Smooth muscle cell of the brain vasculature (primary cell): Measurements from ENCODE around the gene XPNPEP1.

Source experiments
- DNase-seq: peaks from one replicate; pipeline ENCODE4 v3.0.0-alpha.2; 2012; ENCODE audit warnings: low read depth, low spot score

XPNPEP1 gene

DNA sequence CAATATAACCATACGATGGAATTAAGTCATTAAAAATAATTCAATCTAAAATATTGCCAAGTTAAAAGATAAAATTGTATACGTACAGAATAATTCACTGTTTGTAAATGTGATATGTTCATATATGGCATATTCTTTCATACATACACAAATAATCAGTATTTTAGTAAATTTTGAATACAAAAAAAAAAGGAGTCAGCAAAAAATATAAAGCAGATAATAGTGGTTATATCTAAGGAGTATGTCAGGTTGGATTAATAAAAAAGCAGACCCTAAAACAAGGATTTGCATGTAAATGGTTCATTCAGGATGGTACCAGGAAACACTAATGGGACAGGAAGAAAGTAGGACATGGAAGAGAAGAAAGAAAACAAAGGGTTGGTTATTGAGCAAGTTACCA is 59.5 kb downstream of the XPNPEP1 start:
- no peak for DNase-seq

DNA sequence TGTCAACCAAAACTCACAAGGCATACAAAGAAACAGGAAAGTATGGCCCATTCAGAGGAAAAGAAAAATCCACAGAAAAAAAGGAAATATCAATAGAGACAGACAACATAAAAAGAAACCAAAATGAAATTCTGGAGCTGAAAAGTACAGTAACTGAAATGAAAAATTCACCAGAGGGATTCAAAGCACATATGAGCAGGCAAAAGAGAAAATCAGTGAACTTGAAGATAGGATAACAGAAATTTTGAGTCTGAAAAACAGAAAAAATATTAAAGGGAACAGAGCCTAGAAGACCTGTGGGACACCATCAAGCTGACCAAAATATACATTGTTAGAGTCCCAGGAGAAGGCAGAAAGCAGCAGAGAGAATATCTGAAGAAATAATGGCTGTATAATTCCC is 60.6 kb downstream of the XPNPEP1 start:
- no peak for DNase-seq

DNA sequence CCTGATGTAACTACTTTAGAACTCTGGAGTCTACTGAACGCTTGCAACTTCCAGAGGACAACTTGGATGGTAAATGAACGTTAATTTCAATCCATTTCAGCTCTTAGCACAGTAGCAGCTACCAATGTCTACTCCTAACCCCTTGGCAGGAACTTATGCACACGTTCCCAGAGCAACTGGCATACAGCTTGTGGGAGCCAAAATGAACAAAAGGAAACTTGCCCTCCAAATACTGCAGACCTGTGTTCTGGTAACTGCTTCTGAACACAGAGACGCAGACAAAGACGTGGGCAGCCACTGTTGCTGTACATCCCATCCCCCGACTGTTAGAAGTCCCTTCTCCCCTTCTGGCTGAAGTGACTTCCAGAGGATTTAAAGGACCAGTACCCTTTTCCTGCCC is 61.3 kb downstream of the XPNPEP1 start:
- no peak for DNase-seq

DNA sequence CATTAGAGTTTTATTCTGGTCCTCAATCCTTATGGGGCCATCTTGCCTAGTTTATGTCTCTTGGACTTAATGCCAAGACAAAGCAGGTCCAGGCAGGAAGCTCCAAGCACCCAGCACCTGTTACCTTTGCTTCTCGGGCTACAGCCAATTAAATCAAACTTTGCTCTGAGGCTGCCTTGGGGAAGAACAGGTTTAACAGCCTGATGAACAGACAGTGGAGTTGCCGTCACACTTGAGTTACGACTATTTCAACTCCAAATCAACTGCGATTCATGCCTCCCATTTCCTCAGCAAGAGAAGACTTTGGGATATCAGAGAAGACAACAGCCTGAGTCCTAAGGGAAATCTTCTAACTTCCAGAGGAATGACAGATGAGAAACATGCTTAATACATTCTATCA is 62.2 kb downstream of the XPNPEP1 start:
- no peak for DNase-seq

GRCh38 chr10:109859221-109859620 is 64.1 kb downstream of the XPNPEP1 start:
- no peak for DNase-seq

DNA sequence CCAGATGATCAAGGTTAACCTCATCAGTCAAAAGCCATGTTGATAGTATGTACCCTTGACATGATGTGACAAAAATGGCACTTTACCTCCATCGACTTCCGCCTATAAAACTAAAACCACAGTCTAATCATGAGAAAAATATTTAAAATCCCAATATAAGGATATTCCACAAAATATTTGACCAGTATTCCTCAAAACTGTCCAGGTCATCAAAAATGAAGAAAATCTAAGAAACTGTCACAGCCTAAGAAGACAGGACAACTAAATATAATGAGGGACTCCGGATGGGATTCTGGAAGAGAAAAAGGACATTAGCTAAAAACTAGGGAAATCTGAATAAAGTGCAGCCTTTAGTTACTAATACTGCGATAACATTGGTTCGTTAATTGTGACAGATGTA is 67.6 kb downstream of the XPNPEP1 start:
- no peak for DNase-seq

DNA sequence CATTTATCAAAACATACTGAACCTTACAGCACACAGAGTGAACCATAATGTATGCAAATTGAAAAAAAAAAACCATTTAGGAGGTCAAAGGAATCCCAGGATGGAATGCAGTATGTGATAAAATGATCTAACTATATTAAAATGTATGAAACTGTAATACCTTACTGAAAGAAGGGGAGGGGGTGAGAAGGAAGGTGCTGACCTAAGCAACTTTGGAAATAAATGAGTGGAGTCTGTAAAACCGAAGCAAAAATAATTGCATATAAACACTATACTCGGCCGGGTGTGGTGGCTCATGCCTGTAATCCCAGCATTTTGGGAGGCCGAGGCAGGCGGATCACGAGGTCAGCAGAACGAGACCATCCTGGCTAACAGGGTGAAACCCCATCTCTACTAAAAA is 69.4 kb downstream of the XPNPEP1 start:
- DNase-seq = no peak

DNA sequence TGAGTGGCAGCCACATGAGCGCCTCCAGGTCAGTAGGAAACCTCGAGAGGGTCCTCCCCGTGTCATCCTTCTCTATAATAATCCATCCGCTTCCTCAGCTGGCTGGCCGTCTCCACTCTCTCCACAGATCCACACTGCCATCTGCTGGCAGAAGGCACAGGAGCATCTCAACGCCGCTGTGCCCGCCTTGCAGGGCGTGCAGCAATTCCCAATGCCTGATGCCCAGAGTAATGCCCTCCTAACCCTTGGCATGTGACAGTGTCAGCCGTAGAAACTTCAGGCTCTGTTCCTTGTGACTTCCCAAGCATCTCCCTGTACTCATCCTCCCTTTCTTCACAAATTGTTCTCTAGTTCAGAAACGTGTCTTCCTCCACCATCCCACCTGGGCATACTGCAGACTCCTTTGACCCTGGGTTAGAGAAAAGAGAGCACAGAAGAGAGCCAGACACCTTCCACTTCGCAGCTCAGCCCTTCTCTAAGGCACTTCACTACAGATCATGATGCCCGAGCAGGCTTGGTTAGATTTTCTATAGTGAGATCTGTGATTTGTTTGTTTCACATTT is 70.8 kb downstream of the XPNPEP1 start:
- DNase-seq = peak; percentile 33

GRCh38 chr10:109851616-109852474 is 71.5 kb downstream of the XPNPEP1 start:
- DNase-seq = no peak

DNA sequence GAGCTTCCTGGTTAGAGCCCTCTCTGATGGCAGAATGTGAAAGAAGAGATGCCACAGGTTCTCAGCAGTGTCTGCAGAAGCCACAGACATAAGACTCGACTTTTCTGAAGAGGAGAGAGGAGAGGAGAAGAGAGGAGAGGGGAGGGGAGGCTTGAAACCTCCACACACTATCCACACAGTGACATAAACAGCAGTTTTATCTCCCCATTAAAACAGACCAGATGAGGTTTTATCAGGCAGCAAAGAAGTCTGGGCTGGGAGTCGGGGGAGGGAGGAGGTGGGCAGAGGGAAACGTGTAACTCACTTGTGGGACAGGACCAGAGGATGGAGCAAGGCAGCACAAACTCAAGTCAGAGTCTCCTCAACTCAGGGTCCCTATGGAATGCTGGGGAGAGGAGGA is 76.5 kb downstream of the XPNPEP1 start:
- no peak for DNase-seq

GRCh38 chr10:109845308-109845707 is 78.0 kb downstream of the XPNPEP1 start:
- no peak for DNase-seq

- DNase-seq = no peak
Measured at GRCh38 chr10:109838592-109839244, 84.6 kb downstream of the XPNPEP1 start.

DNA sequence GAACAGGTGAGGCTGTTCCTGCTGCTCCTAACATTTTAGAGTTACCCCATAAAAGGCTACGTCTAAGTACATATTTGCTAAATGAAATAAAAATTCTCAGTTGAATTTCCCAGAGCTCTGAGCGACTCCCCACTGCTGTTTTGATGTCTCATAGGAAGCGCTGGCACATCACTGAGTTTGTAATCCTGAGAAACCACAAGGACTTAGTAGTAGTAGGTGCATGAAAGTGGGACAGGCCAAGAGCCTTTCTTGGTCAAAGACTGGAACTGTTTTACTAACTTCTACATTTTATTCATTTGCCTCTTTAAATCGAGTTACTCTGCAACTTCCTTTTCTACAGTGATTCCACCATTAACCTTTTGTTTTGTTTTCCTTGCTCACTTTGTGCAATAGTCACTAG is 85.9 kb downstream of the XPNPEP1 start:
- DNase-seq = no peak

DNA sequence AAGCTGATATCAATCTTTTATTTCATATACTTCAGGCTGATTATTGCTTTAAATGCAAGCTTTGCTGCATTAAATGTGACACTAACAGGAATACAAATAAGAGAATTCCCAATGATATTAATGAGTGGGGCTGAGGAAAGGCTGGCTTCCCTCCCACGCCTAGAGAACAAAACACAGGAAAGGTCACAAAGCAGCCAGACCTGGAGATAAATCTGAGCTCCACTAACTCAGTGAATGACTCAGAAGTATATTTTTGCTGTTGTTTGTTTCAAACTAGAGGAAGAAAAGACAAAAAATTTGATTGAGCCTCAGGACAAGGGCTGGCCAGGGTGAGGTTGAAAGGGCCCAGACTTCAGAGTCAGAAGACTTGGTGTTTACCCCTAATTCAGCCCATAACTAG is 88.1 kb downstream of the XPNPEP1 start:
- no peak for DNase-seq

- DNase-seq = no peak
Measured at GRCh38 chr10:109831846-109832245, 91.5 kb downstream of the XPNPEP1 start.

GRCh38 chr10:109824206-109824605 is 99.1 kb downstream of the XPNPEP1 start:
- DNase-seq = no peak

- no peak for DNase-seq
Measured at GRCh38 chr10:109823196-109823595, 100.1 kb downstream of the XPNPEP1 start.

GRCh38 chr10:109821672-109822071 is 101.6 kb downstream of the XPNPEP1 start:
- no peak for DNase-seq

DNA sequence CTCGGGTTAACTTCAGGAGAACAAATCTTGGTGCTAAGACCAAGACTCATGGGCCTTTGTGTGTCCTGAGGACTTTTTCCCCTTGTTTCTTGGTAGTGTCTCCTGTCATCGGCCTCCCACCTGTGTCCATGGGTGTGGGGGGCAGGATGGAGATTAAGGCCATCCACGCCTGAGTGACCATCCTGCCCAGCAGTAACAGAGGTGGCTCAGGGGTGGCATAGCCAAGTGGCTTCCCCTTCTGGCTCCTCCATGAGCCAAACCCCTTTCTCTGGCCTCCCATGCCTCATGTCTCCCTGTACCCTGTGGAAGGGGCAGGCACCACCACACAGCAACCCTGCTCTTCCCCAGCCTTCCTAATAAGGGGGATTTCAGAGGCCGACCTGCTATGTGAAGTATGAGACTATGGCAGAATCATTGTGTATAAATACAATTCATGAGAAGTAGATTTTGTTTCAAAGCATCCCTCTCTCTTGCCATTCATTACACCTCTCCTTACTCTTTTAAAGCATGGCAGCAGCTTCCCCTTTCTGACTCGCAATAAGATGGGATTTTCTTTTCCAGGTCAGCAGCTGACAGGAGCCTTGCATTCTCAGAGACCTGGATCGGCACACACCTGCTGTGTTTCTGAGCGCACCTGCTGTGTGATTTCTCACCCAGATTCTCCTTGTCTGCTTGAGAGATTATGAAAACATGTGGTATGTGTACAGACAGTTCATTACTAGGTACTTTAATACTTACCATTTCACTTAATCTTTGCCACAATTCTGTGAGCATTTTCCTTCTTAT is 102.5 kb downstream of the XPNPEP1 start:
- no peak for DNase-seq

GRCh38 chr10:109819807-109820206 is 103.5 kb downstream of the XPNPEP1 start:
- no peak for DNase-seq
